Measurements from ENCODE around the gene NOTO. TPM values are rescaled to one million over a fixed set of nuclear protein-coding genes. Genes with fewer than 3 reads are reported as not detected.

The NOTO gene
- total RNA-seq (2014; rRNA removed; shearing (Covaris generic)) = not detected in 2 replicates

GRCh38 chr2:73202156-73203054 is at the start of gene NOTO:
NOTO (plus strand) TSS chr2:73202574; CDS start chr2:73202667, 93 bp downstream.

GRCh38 chr2:73214120-73215035 is 12.0 kb downstream of the NOTO start, which contains the start of gene SMYD5:
SMYD5 (plus strand) TSS chr2:73214245; CDS start chr2:73214267, 22 bp downstream.

GRCh38 chr2:73233154-73233931 is 31.0 kb downstream of the NOTO start, which contains the start of gene PRADC1:
PRADC1 (minus strand) TSS chr2:73233239; CDS start chr2:73233160, 79 bp downstream.

GRCh38 chr2:73233932-73234832 is 31.8 kb downstream of the NOTO start, which contains the start of gene CCT7:
CCT7 (plus strand) TSS chr2:73234308; CDS start chr2:73234379, 71 bp downstream.

Other genes starting within 250 kb of the NOTO start
- gene SFXN5, start 130.9 kb upstream of the NOTO start, total RNA-seq (2014; rRNA removed; shearing (Covaris generic)) = 10.4 and 17.6 TPM in 2 replicates
- gene RAB11FIP5, start 89.6 kb upstream of the NOTO start, total RNA-seq (2014; rRNA removed; shearing (Covaris generic)) = 14.5 and 14.9 TPM in 2 replicates
- 41.3 and 45.0 TPM in 2 replicates for gene SMYD5, start 11.7 kb downstream of the NOTO start, total RNA-seq (2014; rRNA removed; shearing (Covaris generic))
- 16.3 and 17.7 TPM in 2 replicates for gene PRADC1, start 30.7 kb downstream of the NOTO start, total RNA-seq (2014; rRNA removed; shearing (Covaris generic))
- gene CCT7, start 31.7 kb downstream of the NOTO start, total RNA-seq (2014; rRNA removed; shearing (Covaris generic)) = 531 and 547 TPM in 2 replicates
- 4.3 and 6.4 TPM in 2 replicates for gene FBXO41, start 81.9 kb downstream of the NOTO start, total RNA-seq (2014; rRNA removed; shearing (Covaris generic))
- gene EGR4, start 91.0 kb downstream of the NOTO start, total RNA-seq (2014; rRNA removed; shearing (Covaris generic)) = 0.05 TPM in 1 of 2 replicates, not detected in the other
- 20.2 and 26.5 TPM in 2 replicates for gene ALMS1, start 183.3 kb downstream of the NOTO start, total RNA-seq (2014; rRNA removed; shearing (Covaris generic))